ENCODE results near the gene KLHL14.

KLHL14 gene

GRCh38 chr18:32812342-32812741 is 39.5 kb upstream of the KLHL14 start:
- no peak overlapping the region for H3K4me2 ChIP-seq (ENCODE audit: low read depth, low read length, poor library complexity, severe bottlenecking)
- TF ChIP-seq EZH2phosphoT487 (conservative IDR thresholded peaks at IDR 0.05; ENCODE audit: low read length) = no peak
- TF ChIP-seq, protein P1, sequence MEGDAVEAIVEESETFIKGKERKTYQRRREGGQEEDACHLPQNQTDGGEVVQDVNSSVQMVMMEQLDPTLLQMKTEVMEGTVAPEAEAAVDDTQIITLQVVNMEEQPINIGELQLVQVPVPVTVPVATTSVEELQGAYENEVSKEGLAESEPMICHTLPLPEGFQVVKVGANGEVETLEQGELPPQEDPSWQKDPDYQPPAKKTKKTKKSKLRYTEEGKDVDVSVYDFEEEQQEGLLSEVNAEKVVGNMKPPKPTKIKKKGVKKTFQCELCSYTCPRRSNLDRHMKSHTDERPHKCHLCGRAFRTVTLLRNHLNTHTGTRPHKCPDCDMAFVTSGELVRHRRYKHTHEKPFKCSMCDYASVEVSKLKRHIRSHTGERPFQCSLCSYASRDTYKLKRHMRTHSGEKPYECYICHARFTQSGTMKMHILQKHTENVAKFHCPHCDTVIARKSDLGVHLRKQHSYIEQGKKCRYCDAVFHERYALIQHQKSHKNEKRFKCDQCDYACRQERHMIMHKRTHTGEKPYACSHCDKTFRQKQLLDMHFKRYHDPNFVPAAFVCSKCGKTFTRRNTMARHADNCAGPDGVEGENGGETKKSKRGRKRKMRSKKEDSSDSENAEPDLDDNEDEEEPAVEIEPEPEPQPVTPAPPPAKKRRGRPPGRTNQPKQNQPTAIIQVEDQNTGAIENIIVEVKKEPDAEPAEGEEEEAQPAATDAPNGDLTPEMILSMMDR (IDR thresholded peaks at IDR 0.05; ENCODE audit: insufficient read depth, low read length, poor library complexity, severe bottlenecking) = no peak
- H2AFZ ChIP-seq (ENCODE audit: low read depth, low read length, severe bottlenecking) = no peak overlapping the region
- H3K27me3 ChIP-seq (ENCODE audit: low read length) = no peaks in the 10 kb centered on the region
- H3F3A ChIP-seq (ENCODE audit: insufficient read depth) = no peaks in the 10 kb centered on the region
- no peaks in the 10 kb centered on the region for H3K9me3 ChIP-seq (ENCODE audit: insufficient read depth, low read length)
- no peak overlapping the region for H3K4me3 ChIP-seq (ENCODE audit: insufficient read depth, low read length, poor library complexity, severe bottlenecking)
- no peaks in the 10 kb centered on the region for H3K79me2 ChIP-seq (ENCODE audit: insufficient read depth, low read length)
- no peaks in the 10 kb centered on the region for H3K36me3 ChIP-seq (ENCODE audit: low read length)
- no peak overlapping the region for H3K27ac ChIP-seq (ENCODE audit: low read depth, low read length)
- no peaks in the 10 kb centered on the region for H4K20me1 ChIP-seq (ENCODE audit: low read depth, low read length)
- H3K9ac ChIP-seq (ENCODE audit: low read length) = no peak overlapping the region
- H3K9me2 ChIP-seq (replicated peaks; ENCODE audit: insufficient read depth, low read length) = no peaks in the 10 kb centered on the region

- Histone ChIP-seq H3K36me3 (ENCODE audit: low read length) (no peaks in the 10 kb centered on the region), H3K9ac (ENCODE audit: low read length) (no peak overlapping the region), H3K79me2 (ENCODE audit: insufficient read depth, low read length) (no peaks in the 10 kb centered on the region), H3K9me2 (replicated peaks; ENCODE audit: insufficient read depth, low read length) (no peaks in the 10 kb centered on the region), H3K4me2 (ENCODE audit: low read depth, low read length, poor library complexity, severe bottlenecking) (no peak overlapping the region), H2AFZ (ENCODE audit: low read depth, low read length, severe bottlenecking) (no peak overlapping the region), H3K9me3 (ENCODE audit: insufficient read depth, low read length) (no peaks in the 10 kb centered on the region), H4K20me1 (ENCODE audit: low read depth, low read length) (no peaks in the 10 kb centered on the region), H3K27me3 (ENCODE audit: low read length) (no peaks in the 10 kb centered on the region), H3K27ac (ENCODE audit: low read depth, low read length) (no peak overlapping the region), H3K4me3 (ENCODE audit: insufficient read depth, low read length, poor library complexity, severe bottlenecking) (no peak overlapping the region), H3F3A (ENCODE audit: insufficient read depth) (no peaks in the 10 kb centered on the region)
- TF ChIP-seq, protein P1 (IDR thresholded peaks at IDR 0.05; ENCODE audit: insufficient read depth, low read length, poor library complexity, severe bottlenecking) = no peak
- TF ChIP-seq EZH2phosphoT487 (conservative IDR thresholded peaks at IDR 0.05; ENCODE audit: low read length) = no peak
Measured at GRCh38 chr18:32810314-32810713, 37.5 kb upstream of the KLHL14 start.

DNA sequence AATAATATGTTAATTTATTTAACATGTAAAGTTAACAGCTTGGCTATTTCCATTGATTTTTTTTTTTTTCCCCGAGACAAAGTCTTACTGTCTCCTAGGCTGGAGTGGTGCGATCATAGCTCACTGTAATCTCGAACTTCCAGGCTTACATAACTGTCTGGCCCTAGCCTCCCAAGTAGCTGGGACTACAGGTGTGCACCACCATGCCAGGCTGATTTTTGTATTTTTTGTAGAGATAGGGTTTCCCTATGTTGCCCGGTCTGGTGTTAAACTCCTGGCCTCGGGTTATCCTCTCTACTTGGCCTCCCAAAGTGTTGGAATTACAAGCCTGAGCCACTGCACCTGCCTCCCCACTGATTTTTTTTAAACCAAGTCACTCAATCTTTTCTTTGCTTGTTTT is 32.5 kb upstream of the KLHL14 start:
- H3K4me3 ChIP-seq (ENCODE audit: insufficient read depth, low read length, poor library complexity, severe bottlenecking) = no peak overlapping the region
- no peak overlapping the region for H2AFZ ChIP-seq (ENCODE audit: low read depth, low read length, severe bottlenecking)
- H3K9me3 ChIP-seq (ENCODE audit: insufficient read depth, low read length) = no peaks in the 10 kb centered on the region
- H3F3A ChIP-seq (ENCODE audit: insufficient read depth) = peaks cover 16% of the 10 kb centered on the region
- H3K79me2 ChIP-seq (ENCODE audit: insufficient read depth, low read length) = no peaks in the 10 kb centered on the region
- H3K27me3 ChIP-seq (ENCODE audit: low read length) = no peaks in the 10 kb centered on the region
- no peaks in the 10 kb centered on the region for H4K20me1 ChIP-seq (ENCODE audit: low read depth, low read length)
- no peak overlapping the region for H3K9ac ChIP-seq (ENCODE audit: low read length)
- no peaks in the 10 kb centered on the region for H3K9me2 ChIP-seq (replicated peaks; ENCODE audit: insufficient read depth, low read length)
- TF ChIP-seq EZH2phosphoT487 (conservative IDR thresholded peaks at IDR 0.05; ENCODE audit: low read length) = no peak
- TF ChIP-seq, protein P1 (IDR thresholded peaks at IDR 0.05; ENCODE audit: insufficient read depth, low read length, poor library complexity, severe bottlenecking) = no peak
- H3K4me2 ChIP-seq (ENCODE audit: low read depth, low read length, poor library complexity, severe bottlenecking) = no peak overlapping the region
- no peaks in the 10 kb centered on the region for H3K36me3 ChIP-seq (ENCODE audit: low read length)
- H3K27ac ChIP-seq (ENCODE audit: low read depth, low read length) = no peak overlapping the region
